Measurements from ENCODE around the gene THSD4. TPM values are rescaled to one million over a fixed set of nuclear protein-coding genes. Genes with fewer than 3 reads are reported as not detected.

THSD4 gene
- total and polyA plus RNA-seq, 2 of the 4 experiments (the other 2 are of a cell fraction), result 25.5 to 31.1 TPM

DNA sequence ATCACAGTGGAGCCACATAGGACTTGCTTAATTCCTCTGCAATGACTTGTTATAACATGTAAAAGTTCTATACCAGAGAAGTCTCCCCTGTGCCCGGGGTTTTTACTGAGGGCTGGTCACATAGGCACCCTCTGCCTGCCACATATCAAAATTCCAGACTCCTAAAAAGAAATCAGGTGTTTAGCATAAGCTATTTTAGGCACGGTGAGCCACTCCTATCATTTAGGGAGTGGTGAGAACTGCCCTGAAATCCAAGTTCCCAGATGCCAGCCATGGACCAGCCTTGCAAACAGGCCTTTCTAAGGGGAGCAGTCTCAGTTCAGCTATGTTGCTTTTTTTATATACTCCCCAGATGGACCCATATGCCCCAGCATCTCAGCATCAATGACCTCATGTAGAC lies 130.3 kb downstream of the THSD4 start:
- no peak overlapping the region for H3K9ac ChIP-seq (ENCODE audit: low read depth, low read length)
- H3K36me3 ChIP-seq (ENCODE audit: control insufficient read depth, insufficient read depth, low read length), result peaks cover 18% of the 10 kb centered on the region
- CTCF ChIA-PET, result no interaction called here
- H3K27me3 ChIP-seq (ENCODE audit: control insufficient read depth, insufficient read depth, low read length), result no peaks in the 10 kb centered on the region
- H3K4me1 ChIP-seq (ENCODE audit: control insufficient read depth, insufficient read depth, low read length), result peaks cover 7% of the 10 kb centered on the region
- H3K14ac ChIP-seq (replicated peaks; ENCODE audit: low read depth, low read length), result no peak overlapping the region
- no peak overlapping the region for H4K91ac ChIP-seq (ENCODE audit: insufficient read depth, low read depth, low read length)
- no peak overlapping the region for H3K56ac ChIP-seq (ENCODE audit: extremely low read depth, insufficient read depth, low read length)
- peaks cover 11 to 12% of the 10 kb centered on the region in 2 experiments; a peak in 3 of 4 replicates for H3K79me1 ChIP-seq (ENCODE audit: low read depth in 1 of 2, low read length in 2 of 2)
- ATAC-seq (ENCODE audit: low read depth), result no peak
- H4K20me1 ChIP-seq (ENCODE audit: insufficient read depth, low read length), result no peaks in the 10 kb centered on the region
- H3K9me3 ChIP-seq (ENCODE audit: control insufficient read depth, insufficient read depth, low read length), result no peaks in the 10 kb centered on the region
- no peak overlapping the region for H4K8ac ChIP-seq (ENCODE audit: low read depth in 2 of 2, low read length in 2 of 2)
- no peak overlapping the region for H3K4me2 ChIP-seq (ENCODE audit: low read depth, low read length)
- no peak overlapping the region for H3K4me3 ChIP-seq (ENCODE audit: insufficient read depth, low read depth, low read length)
- H3K9me1 ChIP-seq (ENCODE audit: insufficient read depth, low read length), result peaks cover 10% of the 10 kb centered on the region
- TF ChIP-seq RFX5 (IDR thresholded peaks at IDR 0.05; ENCODE audit: low read depth, low read length) (no peak), CHD1 (IDR thresholded peaks at IDR 0.05; ENCODE audit: low read depth, low read length) (no peak), MXI1 (IDR thresholded peaks at IDR 0.05; ENCODE audit: borderline replicate concordance, low read depth, low read length) (no peak), ELK1 (IDR thresholded peaks at IDR 0.05; ENCODE audit: borderline replicate concordance, low read depth, low read length) (no peak), MAFK (IDR thresholded peaks at IDR 0.05; ENCODE audit: low read depth, low read length) (no peak), SMC3 (IDR thresholded peaks at IDR 0.05; ENCODE audit: low read depth, low read length) (no peak), RCOR1 (IDR thresholded peaks at IDR 0.05; ENCODE audit: insufficient replicate concordance, low read length) (no peak), BHLHE40 (IDR thresholded peaks at IDR 0.05; ENCODE audit: low read depth, low read length) (no peak)
- no peak overlapping the region for H3K27ac ChIP-seq (ENCODE audit: insufficient read depth, low read length)
- no peak overlapping the region for H4K5ac ChIP-seq (ENCODE audit: low read depth, low read length)
- POLR2A ChIA-PET (ENCODE audit: unreplicated experiment), result no interaction called here
- H2BK5ac ChIP-seq (ENCODE audit: low read depth, low read length, poor library complexity, severe bottlenecking), result no peak overlapping the region
- no CpG with 5 or more reads among the region's 2 CpGs for WGBS, 2 experiments (ENCODE audit: extremely low coverage in 2 of 2, insufficient read length in 1 of 2)
- H2BK15ac ChIP-seq (ENCODE audit: low read depth, low read length), result no peak overlapping the region; the same call in 2 of the 3 replicates
- H2AK9ac ChIP-seq (replicated peaks; ENCODE audit: low read depth, low read length, poor library complexity), result no peak overlapping the region
- dilution Hi-C loops (cut with HindIII; ENCODE audit: low sequenced_read_pairs, unreplicated experiment) (no loop called here), in situ Hi-C loops (cut with MboI; ENCODE audit: low sequenced_read_pairs) (no loop called here), intact Hi-C loops (cut with micrococcal nuclease) (no loop called here)
- H2BK20ac ChIP-seq (ENCODE audit: low read depth, low read length), result no peak overlapping the region
- no peak overlapping the region for H3K4ac ChIP-seq (ENCODE audit: low read depth, low read length)
- no peak overlapping the region for H3K23ac ChIP-seq (ENCODE audit: low read depth, low read length)
- H2BK120ac ChIP-seq (ENCODE audit: low read depth, low read length), result no peak overlapping the region
- no peak overlapping the region for H2AK5ac ChIP-seq (ENCODE audit: low read depth, low read length)
- BruUV-seq (replicated peaks), result no TSS peak
- no peak overlapping the region for H3K18ac ChIP-seq (ENCODE audit: low read depth, low read length)
- H2AFZ ChIP-seq (replicated peaks; ENCODE audit: low read length, poor library complexity), result no peak overlapping the region
- no peak for DNase-seq

Measured in IMR-90 (cell line).